Stomach (tissue), 9 donors: ENCODE results near the gene HSFX2. TPM values are rescaled to one million over a fixed set of nuclear protein-coding genes. Genes with fewer than 3 reads are reported as not detected.
"Not testable (repeated sequence)": the region's sequence is repeated elsewhere in the genome, so short reads cannot be mapped to it uniquely, and the experiment has no call there.

Experiments used
- DNase-seq, 2 donors: peaks; one replicate each; pipeline versions ENCODE4 v3.0.0 to v3.0.0-alpha.2; 2013 to 2019
- H3K27ac ChIP-seq, 5 donors: fragments of 200-600 bp in 4 of 5; sonication (generic) in 4 of 5; one replicate each; pipeline ENCODE4 v1.5.1; 2013 to 2019; ENCODE audit warnings: mild to moderate bottlenecking in 1 of 5, moderate library complexity in 1 of 5
- H3K27me3 ChIP-seq, 3 donors: fragments of 200-600 bp; sonication (generic); one replicate each; pipeline ENCODE4 v1.5.1; 2017 to 2019; ENCODE audit warnings: mixed run types in 1 of 3
- H3K36me3 ChIP-seq, 4 donors: fragments of 200-600 bp; sonication (generic); 1 replicate in 3 of 4; 2 replicates in 1 of 4; pipeline ENCODE4 v1.5.1; 2016 to 2019
- H3K4me1 ChIP-seq, 4 donors: fragments of 200-600 bp; sonication (generic); one replicate each; pipeline ENCODE4 v1.5.1; 2016 to 2019
- H3K4me3 ChIP-seq, 4 donors: fragments of 200-600 bp; sonication (generic) in 3 of 4; one replicate each; pipeline ENCODE4 v1.5.1; 2016 to 2019; ENCODE audit warnings: mild to moderate bottlenecking in 1 of 4
- H3K9me3 ChIP-seq, 4 donors: fragments of 200-600 bp; sonication (generic); one replicate each; pipeline ENCODE4 v1.5.1; 2016 to 2019
- EP300 ChIP-seq: sonication (generic); formaldehyde crosslinking; IDR thresholded peaks from one replicate; pipeline ENCODE4 v1.6.1; 2017; ENCODE audit warnings: antibody characterized with exemption
- POLR2A ChIP-seq, 4 donors: fragments of 450-650 bp; IDR thresholded peaks; one replicate each; pipeline ENCODE4 v1.6.1; 2016; ENCODE audit warnings: antibody characterized with exemption in 4 of 4, control low read depth in 2 of 4, mild to moderate bottlenecking in 1 of 4, moderate library complexity in 1 of 4
- POLR2AphosphoS5 ChIP-seq, 3 donors: sonication (generic); formaldehyde crosslinking; IDR thresholded peaks; one replicate each; pipeline ENCODE4 v1.6.1; 2016; ENCODE audit warnings: antibody characterized with exemption in 3 of 3
- WGBS, 5 donors: extraction: QIAGEN DNeasy Blood & Tissue Kit in 3 of 5; methylation state at CpG; one replicate each; pipeline versions ENCODE4 v1.1.5 to v1.1.7; 2013 to 2018; 5-methylcytosine and 5-hydroxymethylcytosine counted together
- intact Hi-C: fragments of 100-400 bp; cut with DNase I; formaldehyde crosslinking; loops from one replicate; pipeline ENCODE4 v1.15.1; 2023; ENCODE audit warnings: low total_unique reads
- polyA plus RNA-seq, 3 donors: library from polyadenylated mRNA; stranded (reverse); fragments of 200-250 nt; gene quantifications; one replicate each; pipeline ENCODE4 v1.2.3, GENCODE V29; 2013
- total RNA-seq, 5 donors: library from RNA; depleted of rRNA; stranded (reverse); fragments of >200 nt; gene quantifications; one replicate each; pipeline versions ENCODE4 v1.1.0 to v1.2.3, GENCODE V29; 2014 to 2016
- TF ChIP-seq, protein P1 (sequence below), 7 experiments: fragments of 450-650 bp in 4 of 7; fragments of 200-600 bp in 3 of 7; sonication (generic) in 3 of 7; IDR thresholded peaks; one replicate each; pipeline ENCODE4 v1.5.1; 2016 to 2019; ENCODE audit warnings: antibody characterized with exemption in 7 of 7, control low read depth in 2 of 7, mild to moderate bottlenecking in 1 of 7
- donor health status: healthy with polysubstance abuse.
- donor health status: Bipolar disorder and iron deficiency.
- donor health status: healthy.

The HSFX2 gene
- total and polyA plus RNA-seq, 8 donors = 0.31 to 2.9 (median 1.7) TPM; not detected in 3

DNA sequence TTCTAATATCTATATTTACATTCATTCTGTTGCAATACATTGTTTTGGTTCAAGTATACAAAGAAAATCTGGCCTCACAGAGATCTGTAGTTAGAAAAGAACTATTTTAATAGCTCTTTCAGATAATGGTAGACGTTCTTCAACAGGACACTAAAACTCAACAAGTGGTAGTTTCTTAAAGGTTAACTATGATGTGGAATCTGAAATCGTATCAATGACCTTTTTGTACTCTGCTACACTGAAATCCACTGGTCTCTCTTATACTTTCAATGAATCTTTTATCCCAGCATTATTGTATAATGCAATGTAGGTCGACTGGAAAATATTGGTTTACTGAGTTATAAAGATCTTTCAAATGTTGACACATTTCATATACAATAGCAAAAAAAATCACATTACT, 23.8 kb upstream of the HSFX2 start:
- no peak overlapping the region for H3K27ac ChIP-seq
- WGBS, 5 donors = 60 to 90% (median 71%) methylated on average over 3 of the region's 3 CpGs
- intact Hi-C loops = no loop called here
- H3K9me3 ChIP-seq = no peaks in the 10 kb centered on the region
- H3K4me1 ChIP-seq = no peaks in the 10 kb centered on the region
- H3K4me3 ChIP-seq = no peak overlapping the region
- TF ChIP-seq POLR2A (IDR thresholded peaks at IDR 0.05) (no peak), EP300 (no peak), POLR2AphosphoS5 (IDR thresholded peaks at IDR 0.05) (no peak)
- TF ChIP-seq, protein P1, sequence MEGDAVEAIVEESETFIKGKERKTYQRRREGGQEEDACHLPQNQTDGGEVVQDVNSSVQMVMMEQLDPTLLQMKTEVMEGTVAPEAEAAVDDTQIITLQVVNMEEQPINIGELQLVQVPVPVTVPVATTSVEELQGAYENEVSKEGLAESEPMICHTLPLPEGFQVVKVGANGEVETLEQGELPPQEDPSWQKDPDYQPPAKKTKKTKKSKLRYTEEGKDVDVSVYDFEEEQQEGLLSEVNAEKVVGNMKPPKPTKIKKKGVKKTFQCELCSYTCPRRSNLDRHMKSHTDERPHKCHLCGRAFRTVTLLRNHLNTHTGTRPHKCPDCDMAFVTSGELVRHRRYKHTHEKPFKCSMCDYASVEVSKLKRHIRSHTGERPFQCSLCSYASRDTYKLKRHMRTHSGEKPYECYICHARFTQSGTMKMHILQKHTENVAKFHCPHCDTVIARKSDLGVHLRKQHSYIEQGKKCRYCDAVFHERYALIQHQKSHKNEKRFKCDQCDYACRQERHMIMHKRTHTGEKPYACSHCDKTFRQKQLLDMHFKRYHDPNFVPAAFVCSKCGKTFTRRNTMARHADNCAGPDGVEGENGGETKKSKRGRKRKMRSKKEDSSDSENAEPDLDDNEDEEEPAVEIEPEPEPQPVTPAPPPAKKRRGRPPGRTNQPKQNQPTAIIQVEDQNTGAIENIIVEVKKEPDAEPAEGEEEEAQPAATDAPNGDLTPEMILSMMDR (IDR thresholded peaks at IDR 0.05) = no peak
- no peaks in the 10 kb centered on the region for H3K36me3 ChIP-seq
- no peak for DNase-seq
- H3K27me3 ChIP-seq = no peaks in the 10 kb centered on the region

GRCh38 chrX:149611623-149612175, 16.6 kb upstream of the HSFX2 start:
- H3K27me3 ChIP-seq = no peaks in the 10 kb centered on the region
- no peaks in the 10 kb centered on the region for H3K9me3 ChIP-seq
- no peak for DNase-seq
- no peak overlapping the region for H3K4me3 ChIP-seq
- no peak overlapping the region for H3K27ac ChIP-seq
- TF ChIP-seq, protein P1 (IDR thresholded peaks at IDR 0.05) = no peak
- TF ChIP-seq POLR2AphosphoS5 (IDR thresholded peaks at IDR 0.05) (no peak), EP300 (no peak), POLR2A (IDR thresholded peaks at IDR 0.05) (no peak)
- H3K36me3 ChIP-seq = peaks cover 0 to 12% (median 5%) of the 10 kb centered on the region in 4 donors
- H3K4me1 ChIP-seq = no peaks in the 10 kb centered on the region
- intact Hi-C loops = no loop called here
- 62 to 91% (median 82%) methylated on average over 1 of the region's 1 CpG for WGBS, 5 donors

DNA sequence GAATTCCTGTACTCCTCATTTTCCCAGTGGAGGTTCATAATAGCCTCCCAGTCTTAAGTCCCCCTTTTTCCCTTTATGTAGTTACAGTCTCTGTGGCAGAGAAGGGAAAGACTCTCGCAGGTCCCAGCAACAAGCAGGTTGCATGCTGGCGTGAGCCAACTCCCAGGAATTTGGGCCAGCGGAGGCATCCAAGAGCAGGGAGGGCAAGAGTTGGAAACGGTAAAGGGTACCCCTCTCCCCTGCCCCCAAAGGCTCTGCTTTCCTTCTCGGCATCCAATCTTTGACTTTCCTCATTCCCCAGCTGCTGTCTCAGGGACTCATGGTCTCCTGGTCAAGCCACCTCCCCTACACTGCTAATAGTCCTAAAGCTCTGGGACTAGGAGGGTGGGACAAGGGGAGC, 15.4 kb upstream of the HSFX2 start:
- H3K4me1 ChIP-seq = no peaks in the 10 kb centered on the region
- no peak for DNase-seq
- WGBS, 5 donors = 73 to 96% (median 83%) methylated on average over 5 of the region's 5 CpGs
- no peak overlapping the region for H3K4me3 ChIP-seq
- intact Hi-C loops = no loop called here
- peaks cover 0 to 17% (median 10%) of the 10 kb centered on the region in 4 donors for H3K36me3 ChIP-seq
- H3K9me3 ChIP-seq = no peaks in the 10 kb centered on the region
- no peaks in the 10 kb centered on the region for H3K27me3 ChIP-seq
- H3K27ac ChIP-seq = no peak overlapping the region
- TF ChIP-seq EP300 (no peak), POLR2AphosphoS5 (IDR thresholded peaks at IDR 0.05) (no peak), POLR2A (IDR thresholded peaks at IDR 0.05) (no peak)
- TF ChIP-seq, protein P1 (IDR thresholded peaks at IDR 0.05) = no peak

DNA sequence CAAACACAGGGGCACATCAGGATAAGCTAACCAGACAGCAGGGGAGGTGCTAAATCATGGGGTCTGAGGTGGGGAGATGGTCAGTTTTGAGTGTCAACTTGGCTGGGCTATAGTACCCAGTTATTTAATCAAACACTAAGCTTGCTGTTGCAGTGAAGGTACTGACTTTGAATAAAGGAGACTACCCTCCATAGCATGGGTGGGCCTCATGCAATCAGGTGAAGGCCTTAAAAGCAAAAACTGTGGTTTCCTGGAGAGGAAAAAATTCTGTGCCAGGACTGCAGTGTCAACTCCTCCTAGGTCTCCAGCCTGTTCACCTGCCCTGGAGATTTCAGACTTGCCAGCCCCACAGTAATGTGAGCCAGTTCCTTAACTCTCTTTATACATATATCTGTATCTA, 12.6 kb upstream of the HSFX2 start:
- Histone ChIP-seq H3K27ac (no peak overlapping the region), H3K4me1 (no peaks in the 10 kb centered on the region), H3K9me3 (no peaks in the 10 kb centered on the region), H3K4me3 (no peak overlapping the region), H3K36me3 (peaks cover 0 to 22% (median 17%) of the 10 kb centered on the region in 4 donors), H3K27me3 (no peaks in the 10 kb centered on the region)
- no peak for TF ChIP-seq POLR2AphosphoS5 (IDR thresholded peaks at IDR 0.05)
- no peak for TF ChIP-seq EP300
- TF ChIP-seq POLR2A (IDR thresholded peaks at IDR 0.05) = no peak
- TF ChIP-seq, protein P1 (IDR thresholded peaks at IDR 0.05) = no peak
- intact Hi-C loops = no loop called here
- DNase-seq = no peak

DNA sequence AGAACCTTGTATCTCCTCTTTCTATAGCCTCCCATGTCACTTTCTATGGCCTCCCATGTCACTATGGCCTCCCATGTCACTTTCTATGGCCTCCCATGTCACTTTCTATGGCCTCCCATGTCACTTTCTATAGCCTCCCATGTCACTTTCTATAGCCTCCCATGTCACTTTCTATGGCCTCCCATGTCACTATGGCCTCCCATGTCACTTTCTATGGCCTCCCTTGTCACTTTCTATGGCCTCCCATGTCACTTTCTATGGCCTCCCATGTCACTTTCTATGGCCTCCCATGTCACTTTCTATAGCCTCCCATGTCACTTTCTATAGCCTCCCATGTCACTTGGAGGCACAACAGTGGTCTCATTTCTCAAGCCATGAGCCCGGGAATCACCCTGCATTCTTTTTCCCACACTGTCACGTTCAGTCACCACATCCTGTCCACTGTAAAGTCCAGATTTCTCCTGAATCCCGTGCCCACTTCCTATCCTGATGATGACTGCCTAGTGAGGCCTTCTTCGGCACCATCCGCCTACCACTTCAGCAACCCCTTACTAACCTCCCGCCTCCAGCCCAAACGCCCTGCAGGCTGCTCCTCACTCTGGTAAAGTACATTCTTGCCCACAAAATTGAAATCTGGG, 10.3 kb upstream of the HSFX2 start:
- H3K4me3 ChIP-seq, H3K27me3 ChIP-seq, H3K27ac ChIP-seq, H3K4me1 ChIP-seq, intact Hi-C loops, H3K9me3 ChIP-seq, DNase-seq: not testable (repeated sequence)
- WGBS, 5 donors = 69 to 93% (median 79%) methylated on average over 7 of the region's 7 CpGs
- H3K36me3 ChIP-seq = peaks cover 0 to 26% (median 19%) of the 10 kb centered on the region in 4 donors

GRCh38 chrX:149598603-149599002, 3.5 kb upstream of the HSFX2 start:
- 18 to 31% (median 26%) methylated on average over 3 of the region's 11 CpGs; no CpG with 5 or more reads in 2 of the 5 donors for WGBS, 5 donors
- DNase-seq, H3K4me3 ChIP-seq, H3K27me3 ChIP-seq, H3K4me1 ChIP-seq, H3K9me3 ChIP-seq, H3K27ac ChIP-seq, intact Hi-C loops: not testable (repeated sequence)
- H3K36me3 ChIP-seq = peaks cover 0 to 14% (median 8%) of the 10 kb centered on the region in 4 donors

- DNase-seq, intact Hi-C loops: not testable (repeated sequence)
- no CpG with 5 or more reads among the region's 7 CpGs for WGBS, 5 donors
These were observed 829 bp upstream of the HSFX2 start for GRCh38 chrX:149595943-149596342.

More at GRCh38 chrX:149595943-149596342, 829 bp upstream of the HSFX2 start:
- H3K27ac ChIP-seq, H3K36me3 ChIP-seq, H3K9me3 ChIP-seq, H3K27me3 ChIP-seq, H3K4me1 ChIP-seq, H3K4me3 ChIP-seq: not testable (repeated sequence)
